Transverse colon (tissue), 4 donors: Measurements from ENCODE around the gene CEP120. TPM values are rescaled to one million over a fixed set of nuclear protein-coding genes. Genes with fewer than 3 reads are reported as not detected.

Experiments used
- DNase-seq: peaks from one replicate; pipeline ENCODE4 v3.0.0-alpha.2; 2019
- H3K27ac ChIP-seq, 4 donors: fragments of 200-600 bp; sonication (generic); 2 replicates each; pipeline ENCODE4 v1.5.1; 2016 to 2018; ENCODE audit warnings: inconsistent platforms in 4 of 4
- H3K27me3 ChIP-seq: fragments of 200-600 bp; sonication (generic); 2 replicates; pipeline ENCODE4 v1.5.1; 2017; ENCODE audit warnings: inconsistent platforms
- H3K36me3 ChIP-seq, 4 donors: fragments of 200-600 bp; sonication (generic); 2 replicates each; pipeline ENCODE4 v1.5.1; 2017 to 2019; ENCODE audit warnings: inconsistent platforms in 4 of 4
- H3K4me1 ChIP-seq, 4 donors: fragments of 200-600 bp; sonication (generic); 2 replicates each; pipeline ENCODE4 v1.5.1; 2017 to 2020; ENCODE audit warnings: inconsistent platforms in 4 of 4
- H3K4me3 ChIP-seq, 4 donors: fragments of 200-600 bp; sonication (generic); 1 replicate in 1 of 4; 2 replicates in 3 of 4; pipeline versions ENCODE4 v1.5.1 to v1.6.1; 2017 to 2019; ENCODE audit warnings: inconsistent platforms in 4 of 4
- H3K9me3 ChIP-seq, 2 donors: fragments of 200-600 bp; sonication (generic); 2 replicates each; pipeline ENCODE4 v1.5.1; 2017 to 2019; ENCODE audit warnings: inconsistent platforms in 2 of 2
- EP300 ChIP-seq: sonication (generic); formaldehyde crosslinking; IDR thresholded peaks from one replicate; pipeline ENCODE4 v1.6.1; 2017; ENCODE audit warnings: antibody characterized with exemption, low read depth
- POLR2A ChIP-seq: fragments of 450-650 bp; IDR thresholded peaks from one replicate; pipeline ENCODE4 v1.6.1; 2016; ENCODE audit warnings: antibody characterized with exemption, mild to moderate bottlenecking, moderate library complexity
- POLR2AphosphoS5 ChIP-seq, 3 donors: sonication (generic); formaldehyde crosslinking; IDR thresholded peaks; one replicate each; pipeline ENCODE4 v1.6.1; 2016; ENCODE audit warnings: antibody characterized with exemption in 3 of 3
- WGBS, 2 donors: methylation state at CpG; one replicate each; pipeline ENCODE4 v1.1.5; 2018; ENCODE audit warnings: low coverage in 1 of 2; 5-methylcytosine and 5-hydroxymethylcytosine counted together
- in situ Hi-C, 4 donors: fragments of 200-750 bp; cut with MboI; loops; one replicate each; pipeline versions ENCODE4 v1.15.0 to v1.15.1; 2017; ENCODE audit warnings: low sequenced_read_pairs in 3 of 4, low pct_ligation_motif_present in 1 of 4, low pct_unique_long_range_greater_than_20kb in 1 of 4
- intact Hi-C: fragments of 100-400 bp; cut with DNase I; formaldehyde crosslinking; loops from one replicate; pipeline ENCODE4 v1.15.1; 2023; ENCODE audit warnings: low total_unique reads
- total RNA-seq, 4 donors: library from RNA; depleted of rRNA; stranded (reverse); fragments of >200 nt; gene quantifications; one replicate each; pipeline ENCODE4 v1.1.0, GENCODE V29; 2016
- TF ChIP-seq, protein P1 (sequence below), 5 experiments: fragments of 200-600 bp in 3 of 5; fragments of 450-650 bp in 2 of 5; sonication (generic) in 3 of 5; IDR thresholded peaks; 1 replicate in 2 of 5; 2 replicates in 3 of 5; pipeline ENCODE4 v1.5.1; 2016 to 2017; ENCODE audit warnings: antibody characterized with exemption in 5 of 5, inconsistent platforms in 3 of 5, mild to moderate bottlenecking in 2 of 5, moderate library complexity in 1 of 5

The CEP120 gene
- total RNA-seq, 4 donors from 2014 or later, result 7.6 to 24.3 (median 18.2) TPM

DNA sequence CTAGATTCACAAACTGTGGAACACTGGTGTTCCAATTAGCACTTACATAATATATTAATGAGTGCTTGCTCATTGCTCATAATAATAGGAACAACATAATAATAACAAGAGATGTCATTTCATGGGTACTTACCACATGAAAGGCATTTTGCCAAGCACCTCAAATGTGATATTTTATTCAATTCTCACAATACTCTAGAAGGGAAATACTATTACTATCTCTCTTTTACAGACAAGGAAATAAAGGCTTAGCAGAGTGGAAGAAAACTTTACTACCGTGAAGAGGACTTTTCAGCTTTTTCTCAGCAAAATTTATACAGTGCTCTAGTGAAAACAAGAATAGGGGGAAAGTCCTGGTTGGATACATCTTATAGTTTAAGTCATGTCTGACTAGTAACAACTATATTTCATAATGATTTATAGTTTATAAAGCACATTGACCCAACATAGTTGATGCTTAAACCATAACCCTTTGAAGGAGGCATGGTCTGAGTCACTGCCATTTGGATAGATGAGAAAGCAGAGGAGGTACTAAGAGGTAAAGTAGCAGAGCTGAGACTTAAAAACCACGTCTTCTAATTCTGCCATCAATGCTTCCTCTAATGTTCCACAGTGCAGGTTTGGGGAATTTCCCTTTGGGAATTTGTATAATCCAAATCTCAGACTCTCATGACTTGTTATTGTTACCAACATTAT lies 124.7 kb downstream of the CEP120 start:
- DNase-seq, result no peak
- H3K9me3 ChIP-seq, result peaks cover 0 to 3% of the 10 kb centered on the region in 2 donors
- H3K27me3 ChIP-seq, result peaks cover 4% of the 10 kb centered on the region
- no peak overlapping the region for H3K4me3 ChIP-seq
- no peak for TF ChIP-seq EP300
- TF ChIP-seq, protein P1, sequence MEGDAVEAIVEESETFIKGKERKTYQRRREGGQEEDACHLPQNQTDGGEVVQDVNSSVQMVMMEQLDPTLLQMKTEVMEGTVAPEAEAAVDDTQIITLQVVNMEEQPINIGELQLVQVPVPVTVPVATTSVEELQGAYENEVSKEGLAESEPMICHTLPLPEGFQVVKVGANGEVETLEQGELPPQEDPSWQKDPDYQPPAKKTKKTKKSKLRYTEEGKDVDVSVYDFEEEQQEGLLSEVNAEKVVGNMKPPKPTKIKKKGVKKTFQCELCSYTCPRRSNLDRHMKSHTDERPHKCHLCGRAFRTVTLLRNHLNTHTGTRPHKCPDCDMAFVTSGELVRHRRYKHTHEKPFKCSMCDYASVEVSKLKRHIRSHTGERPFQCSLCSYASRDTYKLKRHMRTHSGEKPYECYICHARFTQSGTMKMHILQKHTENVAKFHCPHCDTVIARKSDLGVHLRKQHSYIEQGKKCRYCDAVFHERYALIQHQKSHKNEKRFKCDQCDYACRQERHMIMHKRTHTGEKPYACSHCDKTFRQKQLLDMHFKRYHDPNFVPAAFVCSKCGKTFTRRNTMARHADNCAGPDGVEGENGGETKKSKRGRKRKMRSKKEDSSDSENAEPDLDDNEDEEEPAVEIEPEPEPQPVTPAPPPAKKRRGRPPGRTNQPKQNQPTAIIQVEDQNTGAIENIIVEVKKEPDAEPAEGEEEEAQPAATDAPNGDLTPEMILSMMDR (IDR thresholded peaks at IDR 0.05), result no peak
- no peak for TF ChIP-seq POLR2AphosphoS5 (IDR thresholded peaks at IDR 0.05)
- in situ Hi-C loops (no loop called here), intact Hi-C loops (no loop called here)
- WGBS, 2 donors, result 48 to 66% methylated on average over 2 of the region's 2 CpGs
- no peaks in the 10 kb centered on the region for H3K36me3 ChIP-seq
- H3K4me1 ChIP-seq, result no peaks in the 10 kb centered on the region
- peak overlapping the region in 1 of 4 donors; percentile 6 for H3K27ac ChIP-seq

DNA sequence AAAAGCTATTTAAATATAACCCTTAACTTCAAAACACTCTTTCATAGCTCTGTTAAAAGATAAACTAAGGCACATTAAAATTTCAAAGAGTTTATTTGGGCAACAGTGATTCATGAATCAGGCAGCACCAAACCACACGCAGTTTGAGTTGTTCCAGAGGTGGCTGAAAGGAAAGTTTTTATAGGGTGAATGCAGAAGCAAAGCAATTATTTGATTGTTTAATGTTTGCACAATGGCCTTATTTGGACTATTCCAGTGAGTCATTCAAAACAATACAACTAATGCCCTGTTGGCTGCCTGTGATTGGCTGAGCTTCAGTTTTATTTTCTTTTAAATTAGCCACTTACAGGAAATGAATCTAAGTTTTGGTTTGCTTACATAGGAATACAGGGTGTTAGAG lies 125.3 kb downstream of the CEP120 start:
- Histone ChIP-seq H3K36me3 (no peaks in the 10 kb centered on the region), H3K4me1 (no peaks in the 10 kb centered on the region), H3K4me3 (no peak overlapping the region), H3K27ac (no peak overlapping the region), H3K27me3 (peaks cover 4% of the 10 kb centered on the region), H3K9me3 (peaks cover 0 to 3% of the 10 kb centered on the region in 2 donors)
- DNase-seq, result no peak
- in situ Hi-C loops, result no loop called here
- TF ChIP-seq EP300 (no peak), POLR2A (no peak), POLR2AphosphoS5 (IDR thresholded peaks at IDR 0.05) (peak in 1 of 3 donors; percentile 15)
- TF ChIP-seq, protein P1 (IDR thresholded peaks at IDR 0.05), result no peak
- WGBS, 2 donors, result 60 to 65% methylated on average over 1 of the region's 1 CpG
- intact Hi-C loops, result no loop called here

DNA sequence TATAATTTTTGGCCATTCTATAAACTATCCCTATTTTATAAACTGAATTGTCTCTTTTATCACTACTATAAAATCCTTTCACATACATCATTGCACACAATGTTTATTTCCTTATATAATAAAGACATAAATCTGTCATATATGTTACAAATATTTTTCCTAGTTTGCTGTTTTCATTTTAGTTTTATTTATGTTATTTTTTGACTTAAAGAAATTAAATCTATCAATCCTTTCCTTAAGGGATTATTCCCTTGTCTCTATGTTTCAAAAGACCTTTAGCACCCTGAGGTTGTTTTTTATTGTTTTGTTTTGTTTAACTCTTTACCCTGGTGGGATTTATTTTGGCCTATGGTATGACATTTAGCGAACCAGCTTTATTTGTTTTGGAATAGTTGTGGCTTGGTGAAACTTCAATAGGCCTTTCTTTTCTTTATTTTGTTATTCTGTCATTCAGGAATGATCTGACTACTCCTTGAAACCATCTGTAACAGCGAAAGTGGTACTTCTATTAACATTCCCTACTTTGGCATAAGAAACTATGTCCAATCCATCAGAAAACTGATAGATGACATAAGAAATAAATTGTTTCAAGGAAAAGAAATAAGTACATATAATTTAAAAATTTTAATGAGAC lies 125.9 kb downstream of the CEP120 start:
- H3K36me3 ChIP-seq, result no peaks in the 10 kb centered on the region
- 64 to 65% methylated on average over 2 of the region's 2 CpGs for WGBS, 2 donors
- intact Hi-C loops, result no loop called here
- H3K27me3 ChIP-seq, result peaks cover 4% of the 10 kb centered on the region
- H3K27ac ChIP-seq, result no peak overlapping the region
- no peaks in the 10 kb centered on the region for H3K4me1 ChIP-seq
- no peak overlapping the region for H3K4me3 ChIP-seq
- no peak for TF ChIP-seq EP300
- TF ChIP-seq, protein P1 (IDR thresholded peaks at IDR 0.05), result no peak
- H3K9me3 ChIP-seq, result peaks cover 0 to 3% of the 10 kb centered on the region in 2 donors
- no peak for DNase-seq
- in situ Hi-C loops, result no loop called here

Other genes with a start within 250 kb of the CEP120 start
- gene CSNK1G3, start 88.8 kb upstream of the CEP120 start, total RNA-seq, result 10 to 100 TPM; 31.8 to 84.0 (median 55.9) TPM